GM23338 (cell line): ENCODE results near the gene ZNF609.

ENCODE experiments used
- CREB1 ChIP-seq: fragments of 250-450 bp; sonication (Bioruptor Pico); IDR thresholded peaks from 2 replicates; pipeline ENCODE4 v1.5.0; 2020; ENCODE audit warnings: low read depth, mild to moderate bottlenecking, moderate library complexity
- CTCF ChIP-seq, 2 experiments: fragments of 200-600 bp in 1 of 2; sonication (generic) in 1 of 2; conservative IDR thresholded peaks; 2 replicates each; pipeline versions ENCODE4 v1.5.1 to v1.6.1; 2016 to 2017; ENCODE audit warnings: antibody characterized with exemption in 2 of 2, low read depth in 2 of 2, mild to moderate bottlenecking in 2 of 2, moderate library complexity in 1 of 2
- ETS1 ChIP-seq: IDR thresholded peaks from 2 replicates; pipeline ENCODE4 v1.6.1; 2016; ENCODE audit warnings: antibody characterized with exemption
- EZH2 ChIP-seq: fragments of 200-600 bp; sonication (generic); IDR thresholded peaks from one replicate; pipeline ENCODE4 v1.8.0; 2017; ENCODE audit warnings: antibody characterized with exemption, mild to moderate bottlenecking, low read depth; ENCODE audit not compliant: unreplicated experiment
- EZH2phosphoT487 ChIP-seq: fragments of 200-600 bp; sonication (generic); IDR thresholded peaks from one replicate; pipeline ENCODE4 v1.8.1; 2018; ENCODE audit warnings: antibody characterized with exemption; ENCODE audit not compliant: unreplicated experiment
- JUNB ChIP-seq: IDR thresholded peaks from one replicate; pipeline ENCODE4 v1.6.1; 2016; ENCODE audit warnings: antibody characterized with exemption; ENCODE audit not compliant: unreplicated experiment
- POLR2AphosphoS5 ChIP-seq: IDR thresholded peaks from 2 replicates; pipeline ENCODE4 v1.6.1; 2016; ENCODE audit warnings: antibody characterized with exemption, low read depth
- REST ChIP-seq: IDR thresholded peaks from one replicate; pipeline ENCODE4 v1.6.1; 2018; ENCODE audit warnings: antibody characterized with exemption; ENCODE audit not compliant: unreplicated experiment
- STAT1 ChIP-seq: IDR thresholded peaks from one replicate; pipeline ENCODE4 v1.6.1; 2016; ENCODE audit warnings: antibody characterized with exemption; ENCODE audit not compliant: unreplicated experiment

- TF ChIP-seq CREB1 (CRISPR knock-in tag) (no peak), CTCF (conservative IDR thresholded peaks at IDR 0.05; ENCODE audit: low read depth in 2 of 2) (no peak), EZH2phosphoT487 (no peak), ETS1 (no peak), POLR2AphosphoS5 (no peak), STAT1 (no peak), EZH2 (no peak), JUNB (no peak), REST (no peak)
Observed at GRCh38 chr15:64480891-64481290, 20.5 kb downstream of the ZNF609 start.
